Dedifferentiated amniotic fluid mesenchymal stem cell (primary cell): ENCODE measurements around the gene ZFP92.

ENCODE experiments used
- DNase-seq: peaks from one replicate; pipeline ENCODE4 v3.0.0-alpha.2; 2016; ENCODE audit errors: extremely low spot score

The ZFP92 gene

DNA sequence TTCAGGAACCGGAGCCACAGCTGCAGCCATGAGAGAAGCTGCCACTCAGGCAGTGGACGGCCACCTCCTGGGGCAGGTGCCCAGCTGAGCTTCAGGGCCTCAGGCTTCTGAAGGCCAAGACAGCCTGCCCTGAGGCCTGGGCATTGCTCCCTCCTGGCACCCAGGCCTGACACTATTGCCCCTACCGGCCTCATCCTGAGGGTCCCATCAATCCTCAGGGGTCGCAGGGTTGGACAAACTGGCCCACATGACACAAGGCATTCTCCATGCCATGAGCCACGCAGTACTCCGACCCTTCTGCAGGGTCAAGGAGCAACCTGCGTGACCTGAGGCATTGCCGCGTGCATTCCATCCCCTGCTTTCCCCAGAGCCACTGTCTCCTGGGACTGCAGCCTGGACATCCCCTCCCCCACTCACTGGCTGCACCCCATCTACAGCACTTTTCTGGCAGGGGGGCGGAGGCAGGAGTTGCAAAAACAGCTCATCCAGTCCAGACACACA lies 3.0 kb upstream of the ZFP92 start:
- DNase-seq: no peak

DNA sequence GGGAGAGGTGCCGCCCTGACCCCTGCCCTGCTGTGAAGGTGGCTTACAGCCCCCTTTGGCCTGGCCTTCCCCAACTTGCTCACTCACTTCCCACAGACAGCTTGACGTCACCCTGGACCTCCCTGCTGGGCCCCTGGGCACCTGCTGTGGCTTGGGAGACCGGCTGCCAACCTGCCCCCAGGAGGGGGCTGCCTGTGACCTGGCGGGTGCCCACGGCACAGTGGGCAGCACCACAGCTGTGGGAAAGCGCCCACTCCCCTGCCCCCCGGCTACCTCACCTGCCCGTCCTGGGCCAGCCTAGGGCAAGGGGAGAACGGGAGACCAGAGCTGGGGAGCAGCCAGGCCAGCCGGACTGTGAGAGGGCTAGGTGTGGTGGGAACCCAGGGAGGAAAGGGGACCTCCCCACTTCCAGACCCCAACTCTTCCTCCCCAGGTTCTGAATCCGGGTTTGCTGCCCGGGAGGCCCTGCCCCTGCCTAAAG lies 2.4 kb upstream of the ZFP92 start:
- DNase-seq: no peak

DNA sequence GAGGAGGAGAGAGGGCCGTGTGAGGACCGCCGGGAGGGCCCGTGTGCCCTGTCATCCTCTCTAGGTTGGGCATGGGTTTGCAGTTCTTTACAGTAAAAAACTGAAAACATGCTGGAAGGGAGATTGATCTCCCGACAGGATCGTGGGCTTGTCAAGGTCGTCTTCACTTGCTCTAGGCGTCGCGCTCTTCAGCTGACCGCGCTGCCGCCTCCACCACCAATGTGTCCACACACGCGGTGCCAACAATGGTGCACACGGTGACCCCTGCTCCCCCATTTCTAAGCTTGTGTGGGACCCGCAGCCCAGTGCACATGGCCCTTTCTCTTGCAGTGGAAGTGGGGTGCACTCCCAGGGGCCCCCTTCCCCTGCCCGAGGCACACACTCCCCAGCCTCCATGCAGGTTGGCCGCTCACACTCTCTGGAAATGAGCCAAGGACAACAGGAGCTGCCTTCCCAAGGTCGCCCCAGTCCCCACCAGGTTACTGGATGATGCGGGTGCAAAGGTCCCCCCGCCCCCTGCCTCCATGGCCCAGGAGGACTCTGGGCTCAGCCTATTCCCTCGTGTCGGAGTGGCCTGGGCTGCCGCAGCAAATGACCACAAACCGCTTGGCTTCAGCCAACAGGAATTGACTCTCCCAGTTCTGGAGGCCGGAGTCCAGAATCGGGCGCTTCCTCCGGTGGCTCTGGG lies 1.7 kb upstream of the ZFP92 start:
- no peak for DNase-seq

DNA sequence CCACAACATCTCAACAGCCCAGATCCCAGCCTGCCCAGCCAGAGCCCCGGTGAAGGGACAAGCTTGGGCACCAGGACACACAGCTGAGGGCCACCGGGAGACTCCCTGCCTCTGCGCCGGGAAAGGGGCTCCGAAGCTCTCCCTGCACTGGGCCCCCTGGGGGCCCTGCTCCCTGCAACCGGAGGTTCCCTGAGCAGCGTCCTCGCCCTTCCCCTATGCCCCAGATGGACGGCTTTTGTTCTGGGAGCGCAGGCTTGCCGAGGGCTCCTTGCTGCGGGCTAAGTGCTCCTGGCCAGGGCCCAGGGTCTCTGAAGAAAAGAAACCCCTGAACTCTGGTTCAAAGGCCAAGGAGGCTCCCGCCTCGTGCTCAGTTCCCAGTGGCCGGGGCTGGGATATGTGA lies 899 bp upstream of the ZFP92 start:
- no peak for DNase-seq

DNA sequence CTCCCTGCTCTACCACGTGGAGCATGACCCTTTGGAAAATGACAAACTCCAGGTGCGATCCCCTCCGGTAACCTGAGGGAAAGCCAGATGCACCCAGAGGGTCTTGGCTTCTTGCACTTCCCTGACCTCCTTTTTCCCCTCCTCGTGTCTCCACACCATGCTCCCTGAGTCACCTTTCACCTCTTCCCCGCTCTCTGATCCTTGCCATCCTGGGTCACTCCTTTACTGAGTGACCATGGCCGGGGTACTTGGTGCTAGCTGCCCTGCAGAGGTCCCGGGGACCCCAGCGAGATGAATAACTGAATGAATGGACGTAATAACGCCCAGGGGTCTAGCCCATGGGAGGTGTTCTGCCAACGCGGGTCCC lies 401 bp upstream of the ZFP92 start:
- no peak for DNase-seq

DNA sequence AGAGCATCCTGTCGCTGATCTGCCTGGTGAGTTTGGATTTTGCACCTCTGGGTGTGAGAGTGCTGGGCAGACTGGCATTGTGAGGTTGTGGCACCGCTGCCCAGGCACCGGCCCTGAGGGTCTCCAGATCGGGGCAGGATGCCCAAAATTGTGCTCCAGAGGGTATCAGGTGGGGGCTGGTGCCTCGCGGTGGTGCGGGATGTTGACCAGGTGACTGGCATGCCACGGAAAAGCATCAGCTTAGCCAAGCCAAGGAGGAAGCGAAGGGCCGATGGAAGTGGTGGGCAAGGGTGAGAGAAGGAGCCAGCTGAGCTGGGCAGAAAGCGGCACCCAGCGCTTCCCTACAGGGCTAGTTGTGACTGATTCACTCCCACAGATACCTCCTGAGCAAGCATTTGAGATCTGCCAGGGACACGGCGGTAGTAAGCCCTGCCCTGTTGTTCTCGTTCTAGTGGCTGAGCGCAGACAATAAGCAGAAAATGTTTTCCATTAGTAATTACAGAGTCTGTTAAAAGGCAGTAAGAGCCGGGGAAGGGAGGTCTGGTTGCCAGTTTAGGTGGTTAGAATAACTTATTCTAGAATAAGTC lies 809 bp downstream of the ZFP92 start:
- no peak for DNase-seq

DNA sequence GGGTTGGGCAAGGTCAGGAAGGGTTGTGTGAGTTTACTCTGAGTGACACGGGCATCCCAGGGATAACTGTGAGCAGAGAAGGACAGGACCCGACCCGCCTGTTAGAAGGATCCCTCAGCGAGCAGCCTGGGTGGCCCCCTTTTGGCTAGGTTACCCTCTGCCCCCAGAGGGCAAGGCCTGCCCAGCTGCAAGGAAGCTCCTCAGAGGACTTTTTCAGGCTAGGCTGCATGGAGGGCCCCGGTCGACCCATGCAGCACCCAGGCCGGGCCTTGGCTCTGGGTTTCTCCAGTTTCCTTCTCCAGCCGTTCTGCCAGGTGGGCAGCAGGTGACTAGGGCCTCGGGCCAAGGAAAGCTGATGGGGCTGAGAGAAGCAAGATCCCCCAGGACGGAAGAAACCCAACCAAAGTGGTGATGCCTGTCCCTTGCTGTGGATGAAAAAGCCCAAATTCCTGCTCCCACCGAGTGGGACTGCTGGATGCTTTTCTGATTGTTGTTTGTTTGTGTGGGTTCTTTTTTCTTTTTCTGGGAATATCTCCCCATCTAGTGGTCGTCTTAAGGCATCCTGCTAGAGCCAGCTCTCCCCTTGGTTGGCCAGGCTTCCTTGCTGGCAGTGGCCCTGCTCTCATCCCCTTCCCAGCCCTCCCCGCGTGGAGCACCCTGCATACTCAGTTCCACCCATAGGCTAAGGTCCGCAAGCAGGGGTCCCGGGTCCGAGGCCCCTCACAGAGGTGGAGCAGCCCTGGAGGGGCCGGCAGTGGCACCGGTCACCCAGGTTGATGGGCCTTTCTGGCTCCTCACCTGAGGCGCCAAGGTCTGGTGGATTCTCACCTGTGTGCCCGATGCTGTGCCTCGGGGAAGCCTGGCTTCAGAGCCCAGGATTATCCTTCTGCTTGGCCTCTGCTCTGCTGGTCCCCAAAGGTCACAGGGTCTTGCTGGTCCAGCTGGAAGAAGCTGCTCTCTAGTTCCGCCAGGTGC lies 1.8 kb downstream of the ZFP92 start:
- DNase-seq: no peak

DNA sequence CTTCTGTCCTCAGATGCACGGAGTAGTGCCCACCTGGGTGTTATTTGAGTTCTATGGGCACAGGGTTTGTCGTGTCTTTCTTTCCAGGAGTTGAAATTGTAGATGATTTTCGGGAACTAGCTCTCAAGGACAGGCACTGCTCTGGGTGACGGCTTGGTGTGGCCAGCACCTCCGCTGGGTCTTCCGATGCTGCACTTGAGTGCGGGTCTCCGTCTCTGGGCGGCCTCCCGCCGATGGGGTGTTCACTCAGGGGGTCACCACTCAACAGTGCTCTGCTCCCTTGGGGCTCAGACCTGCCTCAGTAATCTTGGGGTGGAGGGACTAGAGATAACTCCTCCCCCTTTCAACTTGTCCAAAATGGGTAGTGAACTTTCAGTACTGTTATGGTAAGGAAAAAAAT lies 2.5 kb downstream of the ZFP92 start:
- DNase-seq: no peak

DNA sequence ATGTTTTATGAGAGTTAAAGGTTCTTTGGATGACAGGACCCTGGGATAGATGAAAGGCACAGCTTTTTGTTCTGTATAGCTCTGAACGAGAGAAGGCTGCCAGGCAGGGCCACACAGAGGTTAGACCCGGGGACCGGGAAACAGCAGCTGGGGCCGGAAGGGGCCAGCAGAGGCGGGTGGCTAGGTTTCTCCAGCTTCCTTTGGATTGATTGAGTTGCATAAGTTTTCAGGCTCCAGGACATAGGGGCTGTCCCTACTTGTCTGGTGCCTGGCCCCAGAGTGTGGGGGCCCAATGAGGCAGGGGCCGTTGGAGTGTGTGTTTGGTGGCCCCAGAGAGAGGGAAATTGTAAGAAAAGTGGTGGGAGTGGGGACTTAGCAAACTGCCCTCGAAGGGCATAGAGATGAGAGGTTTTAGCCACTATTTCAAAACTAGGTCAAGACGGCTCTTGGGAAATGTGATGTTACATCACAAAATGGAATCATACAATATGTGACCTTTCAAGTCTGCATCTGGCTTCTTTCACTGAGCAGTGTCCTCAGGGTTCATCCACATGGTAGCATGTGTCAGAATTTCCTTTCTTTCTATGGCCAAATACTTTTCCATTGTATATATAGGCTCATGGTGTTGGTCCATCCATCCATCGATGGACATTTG lies 3.7 kb downstream of the ZFP92 start:
- DNase-seq: no peak

DNA sequence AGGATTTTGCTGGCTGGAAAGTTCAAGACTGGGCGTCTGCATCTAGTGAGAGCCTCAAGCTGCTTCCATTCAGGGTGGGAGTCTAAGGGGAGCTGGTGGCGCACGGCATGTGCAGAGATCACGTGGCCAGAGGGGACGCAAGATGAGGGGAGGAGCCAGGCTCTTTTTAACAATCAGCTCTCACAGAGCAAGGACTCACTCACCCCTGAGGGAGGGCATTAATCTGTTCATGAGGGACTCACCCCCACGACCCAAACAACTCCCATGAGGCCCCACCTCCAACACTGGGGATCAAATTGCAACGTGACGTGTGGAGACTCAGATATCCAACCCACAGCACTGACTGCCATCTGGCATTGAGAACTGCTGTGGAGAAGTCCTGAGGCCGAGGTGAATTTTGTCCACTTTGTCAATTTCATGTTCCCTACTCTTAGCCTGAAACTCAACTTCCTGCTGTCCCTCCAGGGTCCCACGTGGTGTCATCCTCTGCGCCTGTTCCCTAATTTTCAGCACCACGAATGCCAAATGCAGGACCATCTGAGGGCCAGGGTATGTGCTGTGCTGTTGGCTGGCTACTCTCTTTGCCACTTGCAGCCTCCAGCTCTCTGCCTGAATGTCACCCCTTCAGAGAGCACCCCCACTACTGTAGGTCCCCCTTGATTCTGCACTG lies 5.6 kb downstream of the ZFP92 start:
- no peak for DNase-seq

DNA sequence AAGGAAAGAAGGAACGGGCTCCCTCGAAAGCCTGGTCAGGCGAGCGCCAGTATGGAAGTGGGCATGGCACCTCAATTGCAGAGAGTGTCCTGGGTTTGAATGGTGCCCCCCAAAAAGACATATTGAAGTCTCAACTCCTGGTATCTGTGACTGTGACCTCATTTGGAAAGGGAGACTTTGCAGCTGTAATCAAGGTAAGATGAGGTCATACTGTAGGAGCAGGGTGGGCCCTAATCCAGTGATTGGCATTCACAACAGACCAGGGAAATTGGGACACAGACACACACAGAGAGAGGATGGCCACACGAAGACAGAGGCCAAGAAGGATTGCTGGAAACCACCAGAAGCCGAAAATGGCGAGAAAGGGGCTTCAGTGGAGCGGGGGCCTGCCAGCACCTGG lies 6.4 kb downstream of the ZFP92 start:
- DNase-seq: no peak

DNA sequence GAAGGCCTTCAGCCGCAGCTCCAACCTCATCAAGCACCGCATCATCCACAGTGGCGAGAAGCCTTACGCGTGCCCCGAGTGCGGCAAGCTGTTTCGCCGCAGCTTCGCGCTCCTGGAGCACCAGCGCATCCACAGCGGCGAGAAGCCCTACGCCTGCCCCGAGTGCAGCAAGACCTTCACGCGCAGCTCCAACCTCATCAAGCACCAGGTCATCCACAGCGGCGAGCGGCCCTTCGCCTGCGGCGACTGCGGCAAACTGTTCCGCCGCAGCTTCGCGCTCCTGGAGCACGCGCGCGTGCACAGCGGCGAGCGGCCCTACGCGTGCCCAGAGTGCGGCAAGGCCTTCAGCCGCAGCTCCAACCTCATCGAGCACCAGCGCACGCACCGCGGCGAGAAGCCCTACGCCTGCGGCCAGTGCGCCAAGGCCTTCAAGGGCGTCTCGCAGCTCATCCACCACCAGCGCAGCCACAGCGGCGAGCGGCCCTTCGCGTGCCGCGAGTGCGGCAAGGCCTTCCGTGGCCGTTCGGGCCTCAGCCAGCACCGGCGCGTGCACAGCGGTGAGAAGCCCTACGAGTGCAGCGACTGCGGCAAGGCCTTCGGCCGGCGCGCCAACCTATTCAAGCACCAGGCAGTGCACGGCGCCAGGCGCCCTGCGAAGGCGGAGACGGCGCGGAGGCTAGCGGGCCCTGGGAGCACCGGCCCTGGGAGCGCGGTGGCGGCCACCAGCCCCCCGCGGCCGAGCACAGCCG lies 9.8 kb downstream of the ZFP92 start:
- DNase-seq: no peak

DNA sequence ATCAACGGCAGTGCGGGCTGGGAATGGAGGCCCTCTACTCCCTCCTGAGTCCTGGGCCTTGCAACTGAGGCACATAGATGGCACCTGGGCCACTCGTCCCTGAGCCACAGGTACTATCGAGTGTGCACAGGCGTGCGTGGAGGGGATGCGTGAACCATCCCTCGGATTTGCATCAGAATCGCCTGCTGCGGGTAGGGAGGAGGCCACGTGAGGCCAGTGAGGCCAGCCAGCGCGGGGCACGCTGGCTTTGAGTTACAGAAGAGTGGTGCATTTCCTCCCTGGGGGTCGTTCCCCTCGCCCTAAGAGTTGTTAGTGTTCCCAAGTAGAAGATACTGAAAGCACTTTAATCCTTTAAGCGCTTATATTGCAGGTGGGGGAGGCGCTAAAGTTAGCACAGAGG lies 10.6 kb downstream of the ZFP92 start:
- no peak for DNase-seq

DNA sequence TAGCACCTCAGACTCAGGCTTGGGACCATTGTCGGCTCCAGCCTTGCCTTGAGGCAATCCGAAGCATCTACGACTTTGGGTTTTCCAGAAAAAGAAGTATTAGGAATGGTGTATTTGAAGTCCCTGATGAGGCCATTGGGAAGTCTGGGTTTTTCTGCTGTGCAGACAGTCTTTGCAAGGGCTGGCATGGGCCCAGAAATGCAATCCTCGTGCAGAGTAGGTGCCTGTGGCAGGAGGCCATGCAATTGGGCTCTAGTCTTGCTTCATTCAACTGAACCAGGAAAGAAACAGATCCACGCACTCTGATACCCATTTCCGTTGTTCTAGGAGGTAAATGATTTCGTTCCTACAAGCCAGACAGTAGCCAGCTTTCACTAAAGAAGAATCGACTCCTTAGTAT lies 12.4 kb downstream of the ZFP92 start:
- DNase-seq: no peak

DNA sequence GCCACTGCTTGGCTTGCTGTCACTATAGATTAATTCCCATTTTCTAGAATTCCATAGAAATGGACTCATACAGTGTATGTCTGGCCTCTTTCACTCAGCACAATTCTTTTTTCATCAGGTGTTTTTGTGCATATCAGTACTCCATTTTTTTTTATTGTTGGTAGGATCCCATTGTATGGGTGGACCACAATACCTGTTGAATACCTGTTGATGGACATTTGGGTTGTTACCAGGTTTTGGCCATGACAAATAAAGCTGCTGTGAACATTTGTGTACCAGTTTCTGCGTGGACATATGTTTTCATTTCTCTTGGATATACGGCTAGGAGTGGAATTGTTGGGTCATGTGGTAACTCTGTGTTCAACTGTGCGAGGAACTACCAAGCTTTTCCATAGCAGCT lies 14.9 kb downstream of the ZFP92 start:
- no peak for DNase-seq

DNA sequence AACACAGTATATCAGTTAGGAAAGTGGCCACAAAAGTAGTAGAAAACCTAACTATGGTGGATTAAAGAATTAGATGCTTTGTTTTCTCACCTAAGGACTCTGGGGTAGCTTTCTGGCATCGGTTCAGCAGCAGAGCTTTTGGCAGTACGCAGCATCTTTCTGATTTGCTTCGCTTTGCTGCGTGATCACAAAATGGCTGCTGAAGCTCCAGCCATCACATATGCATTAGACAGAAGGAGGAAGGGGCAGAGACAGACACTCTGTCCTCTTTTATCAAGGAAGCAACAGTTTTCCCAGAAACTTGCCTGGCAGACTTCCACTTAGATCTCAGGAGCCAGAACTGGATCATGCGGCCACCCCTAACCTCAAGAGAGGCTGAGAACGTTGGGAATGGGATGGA lies 19.5 kb downstream of the ZFP92 start:
- no peak for DNase-seq

DNA sequence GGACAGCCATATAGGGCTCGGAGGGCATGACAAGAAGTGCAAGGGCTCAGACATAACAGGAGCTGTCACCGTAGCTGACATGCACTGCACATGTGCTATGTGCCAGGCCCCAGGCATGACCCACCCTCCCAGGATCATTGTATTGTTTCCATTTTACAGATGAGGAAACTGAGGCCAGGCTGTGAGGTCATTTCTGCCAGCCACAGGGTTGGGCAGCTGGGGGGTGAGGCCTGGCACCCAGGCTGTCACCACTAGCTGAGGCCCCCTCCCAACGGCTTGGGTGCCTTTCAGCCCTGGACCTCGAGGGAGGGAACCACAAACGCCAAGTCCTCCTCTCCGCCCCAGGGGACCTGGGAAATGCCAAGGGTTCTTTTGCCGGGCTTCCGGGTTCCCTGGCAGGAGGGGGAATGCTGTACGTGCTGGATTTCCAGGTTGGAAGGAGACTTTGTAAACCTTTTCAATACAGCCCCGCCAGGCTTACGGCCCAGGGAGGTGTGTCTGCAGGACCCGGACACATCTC lies 21.9 kb downstream of the ZFP92 start:
- DNase-seq: no peak

DNA sequence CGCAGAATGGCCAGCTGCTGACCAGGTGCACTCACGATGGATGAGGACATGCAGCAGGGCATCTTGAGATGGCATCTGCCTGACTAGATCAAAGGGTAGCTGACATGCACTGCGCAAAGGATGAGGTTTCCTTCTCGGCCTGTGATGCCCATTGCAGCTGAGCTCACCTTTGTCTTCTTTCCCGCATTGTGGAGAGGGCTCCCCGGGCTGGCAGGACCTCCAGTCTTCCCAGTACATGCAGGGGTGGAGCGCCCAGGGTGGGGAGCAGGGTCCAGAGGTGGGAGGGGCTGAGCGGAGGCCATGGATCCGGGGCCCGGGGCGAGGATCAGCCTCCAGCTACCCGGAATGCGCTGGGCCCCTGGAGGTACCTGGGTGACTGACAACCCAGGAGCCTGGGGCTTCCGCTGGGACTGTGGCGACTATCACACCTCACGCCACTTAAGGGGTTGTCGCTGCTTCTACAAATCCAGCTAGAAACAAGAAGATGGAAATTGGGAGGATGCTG lies 22.6 kb downstream of the ZFP92 start:
- no peak for DNase-seq

DNA sequence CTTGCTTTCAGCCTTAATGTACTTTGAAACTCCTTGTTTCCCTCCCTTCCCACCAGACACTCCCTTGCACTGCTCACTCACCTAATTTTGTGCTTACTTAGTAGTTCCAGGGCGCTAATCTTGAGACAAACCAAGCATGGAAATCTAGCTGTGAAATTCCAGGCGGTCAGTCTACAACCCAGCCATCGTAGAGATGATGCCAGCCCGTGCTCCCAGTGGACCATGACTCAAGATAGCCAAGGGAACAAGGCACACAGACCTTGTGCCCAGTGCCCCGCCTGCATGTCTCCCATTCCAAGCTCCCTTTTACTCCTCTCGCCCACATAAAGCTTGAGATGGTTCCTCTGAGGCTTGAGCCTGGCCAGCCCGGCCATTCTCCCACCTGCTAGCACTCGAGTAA lies 23.5 kb downstream of the ZFP92 start:
- no peak for DNase-seq

DNA sequence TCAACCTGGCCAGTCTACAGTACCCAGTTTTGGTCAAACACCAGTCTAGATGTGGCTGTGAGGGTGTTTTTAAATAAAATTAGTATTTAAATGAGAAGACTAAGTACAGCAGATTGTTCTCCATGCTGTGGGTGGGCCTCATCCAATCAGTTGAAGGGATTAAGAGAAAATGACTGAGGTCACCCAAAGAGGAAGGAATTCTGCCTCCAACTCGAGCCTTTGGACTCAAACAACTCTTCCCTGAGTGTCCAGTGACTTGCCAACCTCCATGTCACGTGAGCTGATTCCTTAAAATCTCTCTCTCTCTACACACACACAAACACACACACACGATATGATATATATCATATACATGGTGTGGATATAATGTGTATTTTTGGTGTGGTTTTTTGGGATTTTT lies 24.6 kb downstream of the ZFP92 start:
- no peak for DNase-seq
